DOHH2 (cell line): ENCODE data around the gene ANO4.

ENCODE experiments used
- H3F3A ChIP-seq: fragments of 200-600 bp; sonication (generic), shearing (Covaris generic); 2 replicates; pipeline ENCODE4 v1.6.0; 2016; ENCODE audit warnings: antibody characterized with exemption, mild to moderate bottlenecking; ENCODE audit not compliant: control insufficient read depth, insufficient read depth
- H3K27ac ChIP-seq: fragments of 200-600 bp; sonication (generic); 2 replicates; pipeline ENCODE4 v1.5.1; 2014; ENCODE audit warnings: low read depth, mild to moderate bottlenecking, low read length, moderate library complexity
- H3K27me3 ChIP-seq: fragments of 200-600 bp; sonication (generic); 2 replicates; pipeline ENCODE4 v1.6.1; 2014; ENCODE audit warnings: mild to moderate bottlenecking, low read length, mixed read lengths; ENCODE audit not compliant: control insufficient read depth
- H3K36me3 ChIP-seq: fragments of 200-600 bp; sonication (generic); 2 replicates; pipeline ENCODE4 v1.6.1; 2014; ENCODE audit warnings: mild to moderate bottlenecking, low read length, moderate library complexity, mixed read lengths; ENCODE audit not compliant: control insufficient read depth
- H3K4me1 ChIP-seq: fragments of 200-600 bp; sonication (generic); 2 replicates; pipeline ENCODE4 v1.6.1; 2014; ENCODE audit warnings: mild to moderate bottlenecking, low read length, mixed read lengths; ENCODE audit not compliant: control insufficient read depth
- H3K4me2 ChIP-seq: fragments of 200-600 bp; sonication (generic); 2 replicates; pipeline ENCODE4 v1.6.0; 2014; ENCODE audit warnings: mild to moderate bottlenecking, low read length, moderate library complexity
- H3K4me3 ChIP-seq: fragments of 200-600 bp; sonication (generic); 2 replicates; pipeline ENCODE4 v1.5.1; 2014; ENCODE audit warnings: mild to moderate bottlenecking, low read length, mixed read lengths
- H3K79me2 ChIP-seq: fragments of 200-600 bp; sonication (generic); 2 replicates; pipeline ENCODE4 v1.6.1; 2014; ENCODE audit warnings: mild to moderate bottlenecking, low read length, mixed read lengths; ENCODE audit not compliant: control insufficient read depth
- H3K9me2 ChIP-seq: fragments of 200-600 bp; sonication (generic); replicated peaks from 2 replicates; pipeline ENCODE4 v1.6.1; 2014; ENCODE audit warnings: mild to moderate bottlenecking, low read length, mixed read lengths; ENCODE audit not compliant: control insufficient read depth
- H3K9me3 ChIP-seq: fragments of 200-600 bp; sonication (generic); 2 replicates; pipeline ENCODE4 v1.6.1; 2014; ENCODE audit warnings: antibody characterized with exemption, low read length, mixed read lengths; ENCODE audit not compliant: control insufficient read depth, insufficient read depth
- H4K20me1 ChIP-seq: fragments of 200-600 bp; sonication (generic); 2 replicates; pipeline ENCODE4 v1.6.0; 2014; ENCODE audit warnings: low read depth, mild to moderate bottlenecking, antibody characterized with exemption, low read length, moderate library complexity; ENCODE audit not compliant: control insufficient read depth, insufficient read depth
- CTCF ChIP-seq: fragments of 200-600 bp; sonication (generic); IDR thresholded peaks from one replicate; pipeline ENCODE4 v1.5.1; 2014; ENCODE audit warnings: antibody characterized with exemption, mild to moderate bottlenecking, low read depth, low read length; ENCODE audit not compliant: poor library complexity, severe bottlenecking
- EZH2phosphoT487 ChIP-seq: fragments of 200-600 bp; sonication (generic); IDR thresholded peaks from 2 replicates; pipeline ENCODE4 v1.6.1; 2017; ENCODE audit warnings: borderline replicate concordance, mild to moderate bottlenecking, antibody characterized with exemption, low read length, moderate library complexity, mixed read lengths

ANO4 gene

DNA sequence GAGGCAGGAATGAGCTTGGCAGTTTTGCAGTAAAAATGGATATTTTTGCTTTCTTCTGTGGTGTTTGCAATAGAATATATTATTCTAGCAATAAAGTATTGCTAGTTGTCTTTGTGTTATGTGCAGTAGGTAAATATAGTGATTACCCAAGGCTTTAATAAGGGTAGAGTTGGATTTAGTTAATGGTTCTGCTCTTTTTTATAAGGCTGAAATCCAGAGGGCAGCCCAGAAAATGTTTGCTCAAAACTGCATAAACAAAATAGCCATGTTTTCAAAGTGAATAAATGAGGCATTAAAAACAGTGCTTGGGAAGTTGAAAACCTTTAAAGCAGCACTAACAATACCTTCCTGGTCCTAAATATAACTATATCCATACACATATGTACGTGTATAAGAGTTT is 253.1 kb downstream of the ANO4 start:
- no peak overlapping the region for H3K27ac ChIP-seq
- peaks cover 8% of the 10 kb centered on the region; the same call in 1 of the 2 replicates for H3K27me3 ChIP-seq
- no peaks in the 10 kb centered on the region for H3K79me2 ChIP-seq
- no peaks in the 10 kb centered on the region for H3K4me1 ChIP-seq
- no peaks in the 10 kb centered on the region for H3F3A ChIP-seq
- no peak overlapping the region for H3K4me3 ChIP-seq
- H3K9me3 ChIP-seq, result no peaks in the 10 kb centered on the region
- no peak for TF ChIP-seq EZH2phosphoT487
- no peak for TF ChIP-seq CTCF
- no peaks in the 10 kb centered on the region for H3K9me2 ChIP-seq
- H4K20me1 ChIP-seq, result no peaks in the 10 kb centered on the region
- H3K36me3 ChIP-seq, result no peaks in the 10 kb centered on the region
- no peak overlapping the region for H3K4me2 ChIP-seq

- H3K4me2 ChIP-seq, result no peak overlapping the region
- H3F3A ChIP-seq, result no peaks in the 10 kb centered on the region
- TF ChIP-seq CTCF (no peak), EZH2phosphoT487 (no peak)
- no peaks in the 10 kb centered on the region for H3K9me2 ChIP-seq
- H3K79me2 ChIP-seq, result no peaks in the 10 kb centered on the region
- no peaks in the 10 kb centered on the region for H3K27me3 ChIP-seq
- H4K20me1 ChIP-seq, result no peaks in the 10 kb centered on the region
- H3K27ac ChIP-seq, result no peak overlapping the region
- H3K4me3 ChIP-seq, result no peak overlapping the region
- no peaks in the 10 kb centered on the region for H3K36me3 ChIP-seq
- no peaks in the 10 kb centered on the region for H3K4me1 ChIP-seq
- no peaks in the 10 kb centered on the region for H3K9me3 ChIP-seq
Measured at GRCh38 chr12:101050631-101051030, 256.1 kb downstream of the ANO4 start.

DNA sequence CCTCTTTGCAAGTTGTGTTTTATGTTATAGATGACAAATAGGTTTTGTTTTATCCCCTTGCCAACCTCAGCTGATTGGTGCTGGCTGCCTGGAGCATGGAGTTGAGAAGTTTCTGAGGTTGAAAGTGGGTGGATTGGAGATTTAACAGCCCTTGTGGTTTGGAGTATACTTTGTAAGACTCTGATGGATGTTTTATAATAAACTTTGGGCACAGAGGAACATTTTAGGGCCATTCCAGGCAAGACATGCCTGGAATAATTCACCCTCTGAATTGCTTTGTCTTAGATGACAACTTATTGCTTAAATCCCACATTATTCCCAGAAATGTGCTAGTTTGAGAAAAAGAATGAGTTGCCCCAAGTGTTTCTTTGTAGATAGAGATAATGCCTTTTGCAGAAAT is 256.6 kb downstream of the ANO4 start:
- H3K4me3 ChIP-seq, result no peak overlapping the region
- H3K27ac ChIP-seq, result no peak overlapping the region
- no peaks in the 10 kb centered on the region for H3F3A ChIP-seq
- H3K27me3 ChIP-seq, result no peaks in the 10 kb centered on the region
- no peaks in the 10 kb centered on the region for H3K36me3 ChIP-seq
- no peaks in the 10 kb centered on the region for H3K9me3 ChIP-seq
- H3K79me2 ChIP-seq, result no peaks in the 10 kb centered on the region
- no peaks in the 10 kb centered on the region for H3K9me2 ChIP-seq
- no peaks in the 10 kb centered on the region for H4K20me1 ChIP-seq
- no peaks in the 10 kb centered on the region for H3K4me1 ChIP-seq
- H3K4me2 ChIP-seq, result no peak overlapping the region
- no peak for TF ChIP-seq EZH2phosphoT487
- no peak for TF ChIP-seq CTCF
